Pancreas (tissue), 10 donors: ENCODE results near the gene NOS1. TPM values are rescaled to one million over a fixed set of nuclear protein-coding genes. Genes with fewer than 3 reads are reported as not detected.

ENCODE experiments used
- ATAC-seq, 4 donors: fragments of 200-7000 bp; cut with Tn5 transposase; one replicate each; pipeline versions ENCODE4 v1.8.0 to v1.9.1; 2020; ENCODE audit warnings: mild to moderate bottlenecking in 4 of 4, moderate library complexity in 4 of 4
- DNase-seq, 6 donors: peaks; one replicate each; pipeline ENCODE4 v3.0.0-alpha.2; 2020
- FAIRE-seq: peaks from 2 replicates; lab custom pipeline; 2012; peaks lifted over from hg19 to GRCh38; lab: Jason Lieb, UNC
- H3K27ac ChIP-seq, 4 donors: fragments of 200-600 bp; sonication (generic); 1 replicate in 3 of 4; 2 replicates in 1 of 4; pipeline versions ENCODE4 v1.5.0 to v1.8.0; 2020
- H3K27me3 ChIP-seq, 4 donors: fragments of 200-600 bp; one replicate each; pipeline ENCODE4 v1.8.0; 2021
- H3K36me3 ChIP-seq, 3 donors: fragments of 200-600 bp; sonication (generic) in 1 of 3; one replicate each; pipeline versions ENCODE4 v1.5.0 to v1.8.0; 2020 to 2021
- H3K4me1 ChIP-seq, 3 donors: fragments of 200-600 bp; one replicate each; pipeline ENCODE4 v1.8.0; 2021
- H3K4me3 ChIP-seq, 4 donors: fragments of 200-600 bp; sonication (generic) in 2 of 4; one replicate each; pipeline versions ENCODE4 v1.5.0 to v1.8.0; 2020 to 2021
- H3K9me3 ChIP-seq, 4 donors: fragments of 200-600 bp; one replicate each; pipeline ENCODE4 v1.8.0; 2021
- CTCF ChIP-seq, 4 donors: fragments of 200-600 bp; sonication (generic) in 3 of 4; IDR thresholded peaks; one replicate each; pipeline versions ENCODE4 v1.5.0 to v1.8.0; 2021; ENCODE audit warnings: antibody characterized with exemption in 4 of 4
- WGBS, 2 donors: extraction: QIAGEN DNeasy Blood & Tissue Kit; methylation state at CpG; one replicate each; pipeline ENCODE4 v1.1.7; 2013; 5-methylcytosine and 5-hydroxymethylcytosine counted together
- intact Hi-C, 3 donors: fragments of 100-400 bp; cut with DNase I; formaldehyde crosslinking; loops; one replicate each; pipeline versions ENCODE4 v1.11.1 to v1.14.2; 2022
- polyA plus RNA-seq, 2 donors: library from polyadenylated mRNA; stranded (reverse); fragments of 200-250 nt; gene quantifications; one replicate each; pipeline ENCODE4 v1.2.3, GENCODE V29; 2013
- total RNA-seq, 6 donors: library from RNA; stranded (reverse); fragmentation: NEBNext Ultra II Directional in 4 of 6; extraction: Animal tissue kit (Norgen Biotek cat#: 25700) in 4 of 6; gene quantifications; one replicate each; pipeline versions ENCODE4 v1.2.1 to v1.2.4, GENCODE V29; 2021 to 2023
- donor health status: healthy with polysubstance abuse.
- donor health status: DM: no; HTN: no; CAD: no; lungs with moderate emphysema.
- donor health status: DM: no; HTN: no; CAD: no.
- donor health status: control.
- donor health status: control.
- donor health status: Bipolar disorder and iron deficiency.
- donor health status: DM: yes; HTN: yes; CAD: no.
- donor health status: DM: no; HTN: no; CAD: no.
- donor health status: DM: no; HTN: no; CAD: no.
- donor health status: DM: yes; HTN: yes; CAD: no.

Gene NOS1
- total and polyA plus RNA-seq, 8 donors, result 0.14 to 2.0 (median 0.91) TPM

- H3K9me3 ChIP-seq, result no peaks in the 10 kb centered on the region
- DNase-seq (no peak), FAIRE-seq (no peak), ATAC-seq (no peak)
- 80 to 85% methylated on average over 12 of the region's 12 CpGs for WGBS, 2 donors
- intact Hi-C loops, result loop anchor here (5.0 to 10.0 kb wide), 4 partner anchors 222 to 475 kb away; no protein-coding TSS in a partner anchor
- H3K36me3 ChIP-seq, result no peaks in the 10 kb centered on the region
- no peaks in the 10 kb centered on the region for H3K27me3 ChIP-seq
- no peaks in the 10 kb centered on the region for H3K4me1 ChIP-seq
- TF ChIP-seq CTCF (IDR thresholded peaks at IDR 0.05), result no peak
- no peak overlapping the region for H3K27ac ChIP-seq
- H3K4me3 ChIP-seq, result no peak overlapping the region
These were observed 965 bp upstream of the NOS1 start for GRCh38 chr12:117362391-117362790.

GRCh38 chr12:117361905-117362304 is 479 bp upstream of the NOS1 start:
- no peak for TF ChIP-seq CTCF (IDR thresholded peaks at IDR 0.05)

GRCh38 chr12:117360551-117361346 is 677 bp downstream of the NOS1 start:
- no peak for TF ChIP-seq CTCF (IDR thresholded peaks at IDR 0.05)
- WGBS, 2 donors, result 20 to 36% methylated on average over 72 to 91 of the region's 91 CpGs
- Histone ChIP-seq H3K4me3 (peak overlapping the region in 2 of 4 donors; percentile 9 to 32), H3K9me3 (no peaks in the 10 kb centered on the region), H3K36me3 (no peaks in the 10 kb centered on the region), H3K27me3 (no peaks in the 10 kb centered on the region), H3K27ac (no peak overlapping the region), H3K4me1 (no peaks in the 10 kb centered on the region)
- FAIRE-seq (no peak), DNase-seq (peak in 2 of 6 donors; percentile 56 to 57), ATAC-seq (peak in 1 of 4 donors; percentile 8)
- intact Hi-C loops, result loop anchor here (5.0 to 10.0 kb wide), 4 partner anchors 224 to 477 kb away; no protein-coding TSS in a partner anchor

More at GRCh38 chr12:117361905-117362304, 479 bp upstream of the NOS1 start:
- Histone ChIP-seq H3K36me3 (no peaks in the 10 kb centered on the region), H3K4me1 (no peaks in the 10 kb centered on the region), H3K4me3 (no peak overlapping the region), H3K27me3 (no peaks in the 10 kb centered on the region), H3K9me3 (no peaks in the 10 kb centered on the region), H3K27ac (no peak overlapping the region)
- intact Hi-C loops, result loop anchor here (5.0 to 10.0 kb wide), 4 partner anchors 223 to 475 kb away; no protein-coding TSS in a partner anchor
- ATAC-seq (no peak), DNase-seq (no peak), FAIRE-seq (no peak)
- 80 to 93% methylated on average over 4 of the region's 4 CpGs for WGBS, 2 donors

- DNase-seq (peak in 1 of 6 donors; percentile 58), FAIRE-seq (no peak)
- intact Hi-C loops, result loop anchor here (5.0 to 10.0 kb wide), 4 partner anchors 225 to 477 kb away; no protein-coding TSS in a partner anchor
These were observed 1.2 kb downstream of the NOS1 start for GRCh38 chr12:117360222-117360550.

More at GRCh38 chr12:117360222-117360550, 1.2 kb downstream of the NOS1 start:
- Histone ChIP-seq H3K4me1 (no peaks in the 10 kb centered on the region), H3K27me3 (no peaks in the 10 kb centered on the region), H3K36me3 (no peaks in the 10 kb centered on the region), H3K27ac (no peak overlapping the region), H3K9me3 (no peaks in the 10 kb centered on the region), H3K4me3 (peak overlapping the region in 1 of 4 donors; percentile 32)
- no peak for TF ChIP-seq CTCF (IDR thresholded peaks at IDR 0.05)
- no peak for ATAC-seq
- 51 to 59% methylated on average over 23 of the region's 23 CpGs for WGBS, 2 donors
